HG03175 (cell line): ENCODE results near the gene SEPTIN1.
A peak's percentile ranks its signal among the peaks of the same experiment; 100 is the strongest.

Source experiments
- ATAC-seq: cut with Tn5 transposase; IDR thresholded peaks from one replicate; pipeline ENCODE4 v1.9.1; 2021; ENCODE audit warnings: mild to moderate bottlenecking, moderate library complexity; ENCODE audit not compliant: unreplicated experiment

Gene SEPTIN1

DNA sequence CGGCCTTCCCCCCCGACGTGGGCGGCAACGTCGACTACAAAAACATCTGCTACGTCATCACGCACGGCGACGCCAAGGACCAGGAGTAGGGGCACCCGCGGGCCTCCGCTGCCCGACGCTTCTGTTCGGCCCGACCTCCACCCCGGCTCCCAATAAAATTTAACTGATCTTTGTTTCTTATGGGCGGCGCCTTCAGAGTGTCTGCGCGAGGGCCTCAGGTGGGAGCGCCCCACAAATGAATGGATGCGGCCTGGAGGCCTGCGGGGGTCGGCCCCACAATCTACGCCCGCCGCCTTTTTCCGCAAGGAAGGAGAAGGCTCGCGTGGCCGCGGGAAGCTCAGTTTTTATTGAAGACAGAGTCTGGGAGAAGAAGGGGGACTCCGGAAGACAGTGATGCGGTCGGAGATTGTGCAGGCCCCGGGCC is 4.5 kb downstream of the SEPTIN1 start:
- ATAC-seq, result peak; percentile 28

DNA sequence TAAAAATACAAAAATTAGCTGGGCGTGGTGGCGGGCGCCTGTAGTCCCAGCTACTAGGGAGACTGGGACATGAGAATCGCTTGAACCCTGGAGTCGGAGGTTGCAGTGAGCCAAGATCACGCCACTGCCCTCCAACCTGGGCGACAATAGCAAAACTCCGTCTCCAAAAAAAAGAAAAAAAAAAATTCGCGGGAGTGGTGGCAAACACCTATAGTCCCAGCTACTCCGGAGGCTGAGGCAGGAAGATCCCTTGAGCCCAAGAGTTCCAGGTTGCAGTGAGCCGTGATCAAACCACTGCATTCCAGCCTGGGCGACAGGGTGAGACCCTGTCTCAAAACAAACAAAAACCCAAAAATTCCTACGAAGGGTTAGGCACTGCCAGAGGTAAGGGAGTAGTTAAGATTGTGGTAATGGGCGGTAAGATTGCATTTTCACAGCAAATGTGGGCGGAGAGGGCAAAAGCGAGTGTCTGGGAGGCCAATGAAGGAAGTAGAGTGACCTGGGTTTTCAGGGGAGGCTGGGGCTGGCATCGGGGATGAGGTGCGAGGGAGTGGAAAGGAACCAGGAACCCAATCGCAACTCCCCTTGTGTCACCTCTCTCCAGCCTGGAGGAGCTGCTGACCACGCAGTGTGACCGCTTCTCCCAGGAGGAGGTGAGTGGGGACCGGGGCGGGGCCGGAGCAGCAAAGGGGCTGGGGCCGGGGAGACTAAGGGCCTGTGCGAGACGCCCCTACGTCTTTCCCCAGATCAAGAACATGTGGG is 5.1 kb downstream of the SEPTIN1 start:
- ATAC-seq, result no peak

DNA sequence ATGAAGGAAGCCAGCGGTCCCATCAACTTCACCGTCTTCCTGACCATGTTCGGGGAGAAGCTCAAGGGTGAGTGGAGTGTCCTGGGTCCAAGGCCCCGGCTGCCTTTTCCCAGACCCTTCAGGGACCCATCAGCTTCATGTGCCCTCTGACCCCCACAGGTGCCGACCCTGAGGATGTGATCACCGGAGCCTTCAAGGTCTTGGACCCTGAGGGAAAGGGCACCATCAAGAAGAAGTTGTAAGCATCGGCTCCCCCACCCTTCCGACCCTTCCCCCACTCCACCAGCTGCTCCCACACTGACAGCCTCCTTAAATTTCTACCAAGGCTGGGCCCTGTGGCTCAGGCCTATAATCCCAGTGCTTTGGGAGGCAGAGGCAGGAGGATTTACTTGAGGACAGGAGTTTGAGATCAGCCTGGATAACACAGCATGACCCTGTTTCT is 5.9 kb downstream of the SEPTIN1 start:
- no peak for ATAC-seq

DNA sequence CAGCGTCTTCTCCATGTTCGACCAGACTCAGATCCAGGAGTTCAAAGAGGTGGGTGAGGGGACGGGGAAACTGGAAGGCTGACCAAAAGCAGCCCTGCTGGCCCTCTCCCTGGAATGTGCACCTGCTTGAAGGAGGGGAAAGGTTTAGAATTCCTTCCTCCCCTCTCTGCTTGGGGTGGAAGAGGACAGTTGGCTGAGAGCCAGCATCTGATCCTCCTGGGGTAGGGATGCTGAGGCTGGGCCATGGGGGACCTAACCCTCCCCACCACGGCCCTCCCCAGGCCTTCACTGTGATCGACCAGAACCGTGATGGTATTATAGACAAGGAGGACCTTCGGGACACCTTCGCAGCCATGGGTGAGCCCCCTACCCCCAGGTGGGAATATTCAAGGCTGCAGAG is 6.5 kb downstream of the SEPTIN1 start:
- no peak for ATAC-seq

DNA sequence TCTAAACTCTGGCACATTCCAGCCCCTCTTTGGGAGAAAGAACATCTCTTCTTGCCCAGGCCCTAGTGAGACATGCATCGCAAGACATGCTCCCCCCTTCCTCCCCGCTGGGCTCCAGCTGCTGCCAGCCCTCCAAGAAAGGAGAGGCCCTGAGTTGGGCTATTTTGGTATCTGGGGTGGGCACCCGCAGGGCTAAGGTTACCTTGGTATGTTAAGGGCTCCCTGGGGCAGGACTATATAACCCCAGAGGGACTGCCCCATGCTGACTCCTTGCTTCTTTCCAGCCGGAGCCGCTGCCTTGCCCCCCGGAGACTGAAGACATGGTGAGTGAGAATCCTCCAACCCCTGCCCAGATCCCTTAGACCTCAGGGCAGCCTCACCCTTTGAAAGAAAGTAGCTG is 7.8 kb downstream of the SEPTIN1 start, which contains the start of gene MYL11:
TSS of gene MYL11 (plus strand) at position 265 of the 400 bp plus-strand sequence. CDS start at position 321, 56 bp downstream.
- no peak for ATAC-seq

DNA sequence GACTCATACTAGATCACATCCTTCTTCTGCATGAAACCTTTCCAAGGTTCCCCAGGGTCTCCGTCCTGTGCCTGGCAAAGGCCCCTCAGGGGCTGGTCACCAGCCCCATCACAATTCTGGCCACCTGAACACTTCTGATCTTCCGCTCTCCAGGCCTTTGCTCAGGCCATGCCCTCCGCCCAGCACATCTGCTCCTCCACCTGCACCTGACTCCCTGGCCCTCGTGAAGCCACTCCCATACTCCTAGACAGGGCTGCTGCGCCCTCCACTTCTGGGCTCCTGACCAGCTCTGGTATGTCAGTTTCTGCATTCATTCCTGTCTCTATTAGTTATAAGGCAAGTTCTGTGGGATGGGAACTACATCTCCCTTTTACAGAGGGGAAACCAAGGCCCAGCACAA is 9.6 kb downstream of the SEPTIN1 start:
- no peak for ATAC-seq

DNA sequence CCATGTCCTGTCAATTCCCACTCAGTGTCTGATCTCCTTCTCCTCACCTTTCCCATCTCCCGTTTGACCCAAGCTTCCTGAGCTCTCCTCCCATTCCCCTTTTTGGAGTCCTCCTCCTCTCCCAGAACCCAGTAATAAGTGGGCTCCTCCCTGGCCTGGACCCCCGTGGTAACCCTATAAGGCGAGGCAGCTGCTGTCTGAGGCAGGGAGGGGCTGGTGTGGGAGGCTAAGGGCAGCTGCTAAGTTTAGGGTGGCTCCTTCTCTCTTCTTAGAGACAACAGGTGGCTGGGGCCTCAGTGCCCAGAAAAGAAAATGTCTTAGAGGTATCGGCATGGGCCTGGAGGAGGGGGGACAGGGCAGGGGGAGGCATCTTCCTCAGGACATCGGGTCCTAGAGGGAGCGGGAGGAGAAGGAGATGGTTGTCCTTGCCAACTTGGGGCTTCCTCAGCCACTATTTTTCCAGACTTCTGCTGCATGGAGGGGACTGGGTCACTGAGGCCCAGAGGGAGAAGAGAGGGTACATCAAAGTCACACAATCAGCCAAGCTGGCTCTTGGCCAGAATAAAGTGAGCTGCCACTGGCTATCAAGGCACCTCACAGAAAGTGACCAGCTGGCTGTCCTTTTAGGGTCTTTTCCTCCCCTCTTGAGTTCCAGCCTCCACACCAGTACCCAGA is 10.2 kb downstream of the SEPTIN1 start:
- ATAC-seq, result no peak

DNA sequence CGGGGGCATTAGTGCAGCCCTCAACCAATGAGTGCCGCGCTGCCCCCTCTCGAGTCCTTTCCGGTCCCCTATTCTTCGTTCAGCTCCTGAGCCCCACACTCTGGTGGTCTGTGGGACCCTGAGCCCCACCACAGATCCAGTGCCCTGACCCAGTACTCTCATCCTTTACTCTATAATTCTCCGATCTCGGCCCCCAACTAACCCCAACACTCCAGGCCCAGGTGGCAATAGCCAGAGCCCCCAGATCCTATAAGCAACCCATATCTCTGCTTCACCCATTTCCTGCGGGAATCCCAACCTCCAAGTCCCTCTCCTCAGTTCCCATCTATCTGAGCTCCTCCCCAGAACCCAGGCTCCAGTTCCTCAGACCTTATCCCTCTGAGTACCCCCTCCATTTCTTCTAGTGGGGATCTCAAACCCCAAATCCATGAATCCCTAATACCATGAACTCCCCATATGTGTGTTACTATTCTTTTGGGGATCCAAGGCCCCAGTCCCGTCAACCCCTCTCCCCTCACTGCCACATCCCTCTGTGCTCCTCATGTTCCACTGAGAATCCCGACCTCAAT is 11.0 kb downstream of the SEPTIN1 start:
- ATAC-seq, result no peak

DNA sequence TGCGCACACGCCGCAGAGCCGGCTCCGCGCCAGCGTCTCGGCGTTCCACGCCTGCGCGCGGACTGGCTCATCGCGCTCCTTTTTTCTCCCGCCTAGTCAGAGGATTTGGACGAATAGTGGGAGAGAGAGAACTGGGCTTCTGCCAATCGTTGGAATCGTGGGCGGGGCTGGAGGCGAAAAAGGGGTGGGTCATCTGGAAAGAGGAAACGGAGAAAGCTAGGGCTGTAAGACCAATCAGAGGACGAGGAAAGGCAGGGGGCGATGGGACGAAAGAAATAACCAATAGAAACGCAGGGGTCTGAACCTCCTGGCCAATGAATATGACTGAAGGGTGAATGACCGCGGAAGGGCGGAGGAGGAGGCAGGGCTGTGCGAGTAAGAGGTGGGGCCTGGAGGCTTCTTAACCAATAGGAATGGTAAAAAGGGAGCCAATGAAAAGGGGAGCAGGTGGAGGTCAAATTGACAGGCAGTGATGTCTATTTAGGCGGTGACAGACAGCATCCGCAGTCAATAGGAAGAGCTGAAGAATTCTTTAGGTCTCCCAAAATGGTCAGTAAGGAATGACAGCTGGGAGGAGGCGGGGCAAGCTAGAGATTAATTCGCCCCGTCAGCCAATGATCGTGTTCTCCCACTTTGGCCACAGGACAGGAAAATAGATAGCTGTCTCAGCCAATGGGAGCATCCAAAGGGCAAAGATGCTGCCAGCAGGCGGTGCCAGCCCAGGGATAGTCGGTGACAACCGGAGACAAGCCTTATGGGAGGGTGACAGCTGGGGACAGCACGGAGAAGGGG is 11.7 kb downstream of the SEPTIN1 start, which contains the start of gene TBC1D10B:
TSS of gene TBC1D10B (minus strand) at position 39 of the 792 bp plus-strand sequence. CDS start 311 bp downstream, outside the sequence.
- peak; percentile 80 for ATAC-seq

DNA sequence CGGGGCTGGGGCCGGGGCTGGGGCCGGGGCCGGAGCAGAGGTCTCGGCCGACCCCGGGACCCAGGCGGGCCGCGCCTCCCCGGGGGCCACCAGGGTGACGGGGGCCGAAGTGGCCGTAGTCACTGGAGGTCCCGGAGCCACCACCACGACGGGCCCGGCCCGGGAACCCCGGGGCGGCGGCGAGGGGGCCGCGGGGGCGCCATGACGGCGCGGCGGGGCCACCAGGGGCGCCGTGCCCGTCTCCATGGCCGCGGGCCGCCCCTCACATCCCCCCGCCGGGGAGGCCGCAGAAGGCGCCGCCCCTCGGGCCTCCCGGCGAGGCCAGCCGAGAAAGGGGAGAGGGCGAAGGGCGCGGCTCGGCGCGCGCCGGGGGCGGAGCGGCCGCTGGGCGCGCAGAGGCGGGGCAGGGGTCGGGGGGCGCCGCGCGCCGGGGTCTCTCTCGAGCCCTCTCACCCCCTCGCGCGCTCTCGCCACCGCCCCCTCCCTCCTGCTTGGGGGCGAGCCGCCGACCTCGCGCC is 12.4 kb downstream of the SEPTIN1 start:
- peak; percentile 10 for ATAC-seq

DNA sequence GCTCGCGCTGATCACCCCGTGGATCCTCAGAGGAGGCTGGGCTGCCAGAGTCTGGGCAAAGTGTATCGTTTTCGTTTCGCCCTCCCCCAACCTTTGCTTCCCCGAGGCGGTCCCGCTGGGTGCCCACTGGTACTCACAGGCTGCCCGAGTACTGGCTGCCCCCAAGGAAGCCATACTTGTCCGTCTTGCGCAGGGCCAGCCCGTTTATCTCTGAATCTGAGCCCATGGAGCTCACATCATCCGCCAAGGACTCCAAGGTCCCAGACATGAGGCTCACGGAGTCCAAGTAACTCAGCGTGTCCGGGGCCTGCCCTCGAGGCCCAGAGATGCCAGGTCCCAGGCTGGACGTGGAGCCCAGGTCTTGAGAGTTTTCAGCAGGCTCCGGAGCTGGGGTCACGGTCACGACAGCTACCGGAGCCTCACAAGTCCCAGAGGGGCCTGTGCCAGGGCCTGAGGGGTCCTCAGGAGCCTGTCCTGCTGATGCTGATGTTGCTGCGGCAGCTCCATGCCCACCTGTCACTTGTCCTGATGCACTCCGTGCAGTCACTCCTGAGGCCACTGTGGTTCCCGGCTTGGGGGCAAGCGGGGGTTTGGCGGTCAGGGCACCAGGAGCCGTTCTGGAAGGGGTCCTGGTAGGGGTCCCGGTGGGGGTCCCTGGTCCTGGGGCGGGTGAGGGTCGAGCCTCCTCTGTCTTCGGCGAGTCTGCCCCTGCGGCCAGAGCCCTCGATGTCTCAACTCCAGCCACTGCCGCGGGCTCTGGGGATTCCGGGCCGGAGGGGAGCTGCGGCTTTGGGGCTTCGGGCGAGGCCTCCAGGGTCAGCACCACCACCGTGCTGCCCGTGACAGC is 13.0 kb downstream of the SEPTIN1 start:
- no peak for ATAC-seq

DNA sequence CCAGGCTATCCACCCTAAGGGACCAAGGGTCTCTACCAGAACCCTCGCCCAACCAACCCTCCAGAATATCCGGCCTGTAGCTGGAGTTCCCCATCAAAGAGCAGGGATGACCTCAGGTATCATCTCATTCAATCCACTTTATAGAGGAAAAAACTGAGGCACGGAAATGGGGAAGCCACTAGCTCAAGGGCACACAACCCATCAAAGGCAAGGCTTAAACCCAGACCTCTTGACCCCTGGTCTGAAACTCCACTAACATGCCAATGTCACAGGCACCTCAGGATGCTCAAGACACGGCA is 13.6 kb downstream of the SEPTIN1 start:
- no peak for ATAC-seq

DNA sequence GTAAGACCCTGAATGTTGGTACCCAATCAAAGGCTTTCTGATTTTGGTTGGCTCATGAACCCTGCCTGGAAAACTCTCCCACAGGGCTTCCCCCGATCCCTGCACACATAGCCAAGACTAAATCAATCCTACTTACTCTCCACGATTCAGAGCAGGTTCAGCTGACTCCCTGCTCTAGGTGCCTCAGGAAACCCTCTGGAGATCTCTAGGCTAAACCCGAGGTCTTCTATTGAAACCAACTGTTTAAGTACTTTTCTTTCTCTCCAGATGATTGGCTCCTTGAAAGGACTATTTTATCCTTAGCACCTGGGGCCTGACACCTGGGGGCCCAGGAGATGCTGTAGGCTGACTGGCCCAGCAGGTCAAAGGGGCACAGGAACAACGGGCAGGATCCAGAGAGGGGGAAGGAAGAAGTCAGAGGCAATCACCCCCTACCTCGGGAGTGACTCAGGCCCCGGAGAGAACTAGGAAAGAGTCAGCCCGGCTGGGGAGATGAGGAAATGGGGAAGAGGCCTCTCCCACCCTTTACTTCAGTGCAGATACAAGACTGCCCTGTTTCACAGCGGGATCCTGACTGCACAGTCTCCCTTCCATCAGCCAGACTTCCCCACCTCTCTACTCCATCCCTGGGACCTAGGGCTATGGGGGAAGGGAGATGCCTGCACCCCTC is 14.1 kb downstream of the SEPTIN1 start:
- no peak for ATAC-seq

DNA sequence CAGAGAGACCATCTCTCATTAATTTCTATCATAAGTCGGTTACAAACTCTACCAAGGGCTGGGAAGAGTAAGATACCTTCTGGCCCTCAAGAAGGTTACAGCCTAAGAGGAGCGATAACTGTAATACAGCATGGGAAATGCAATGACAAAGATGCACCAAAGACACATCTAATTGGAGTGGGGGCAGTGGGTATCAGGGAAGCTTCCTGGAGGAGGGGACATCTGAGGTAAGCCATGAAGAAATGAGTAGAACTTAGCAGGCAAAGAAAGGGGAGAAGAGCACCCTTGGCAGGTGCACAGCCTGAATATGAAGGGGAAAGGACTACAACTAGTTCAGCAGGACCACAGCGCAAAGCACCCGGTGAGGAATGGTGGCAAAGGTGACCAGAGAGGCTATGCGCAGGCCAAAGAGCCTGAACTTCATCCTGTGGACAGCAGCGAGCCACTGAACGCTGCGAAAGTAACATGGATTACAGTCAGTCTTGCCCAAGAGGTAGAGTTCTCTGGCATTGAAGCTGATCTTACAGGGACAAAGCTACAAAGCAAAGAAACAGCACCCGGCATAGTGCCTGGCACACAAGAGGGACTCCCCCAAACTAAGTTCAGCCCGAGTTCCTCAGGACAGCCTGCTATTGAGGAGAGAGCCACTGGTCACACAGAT is 14.9 kb downstream of the SEPTIN1 start:
- ATAC-seq, result no peak

DNA sequence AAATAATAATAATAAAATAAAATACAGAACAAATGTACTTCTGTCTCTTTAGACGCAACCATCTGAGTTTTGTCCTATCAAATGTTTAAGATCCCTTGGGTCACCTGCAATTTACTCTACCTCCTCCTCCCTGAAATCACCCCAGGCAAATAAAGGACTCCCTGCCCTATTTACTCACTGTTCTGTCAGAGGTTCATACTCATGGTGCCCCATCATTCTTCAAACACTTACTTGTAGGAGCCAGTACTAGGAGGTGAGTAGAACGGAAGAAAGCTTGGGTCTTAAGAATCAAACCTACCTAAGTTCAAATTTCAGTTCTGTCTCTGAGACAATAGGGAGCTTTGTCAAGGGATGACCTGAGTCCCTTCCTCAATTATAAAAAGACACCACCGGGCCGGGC is 15.8 kb downstream of the SEPTIN1 start:
- ATAC-seq, result no peak

DNA sequence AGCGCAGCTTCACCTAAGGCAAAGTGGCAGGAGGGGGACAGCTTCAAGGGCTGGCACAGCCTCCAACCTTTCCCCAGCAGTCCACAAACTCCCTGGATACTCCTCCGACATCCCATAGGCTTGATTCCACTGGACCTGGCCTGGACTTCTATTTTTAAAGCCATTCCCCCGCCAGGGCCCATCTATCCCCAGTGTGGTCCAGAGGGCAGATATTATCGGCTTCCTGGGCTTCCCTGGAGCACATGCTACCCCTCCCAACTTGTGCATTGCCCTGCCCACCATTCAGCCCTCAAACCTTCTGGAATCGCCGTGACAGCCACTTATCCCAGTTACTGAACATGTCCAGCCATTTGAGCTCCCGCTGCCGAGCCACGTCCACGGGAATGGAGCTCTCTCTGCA is 17.2 kb downstream of the SEPTIN1 start:
- ATAC-seq, result no peak

DNA sequence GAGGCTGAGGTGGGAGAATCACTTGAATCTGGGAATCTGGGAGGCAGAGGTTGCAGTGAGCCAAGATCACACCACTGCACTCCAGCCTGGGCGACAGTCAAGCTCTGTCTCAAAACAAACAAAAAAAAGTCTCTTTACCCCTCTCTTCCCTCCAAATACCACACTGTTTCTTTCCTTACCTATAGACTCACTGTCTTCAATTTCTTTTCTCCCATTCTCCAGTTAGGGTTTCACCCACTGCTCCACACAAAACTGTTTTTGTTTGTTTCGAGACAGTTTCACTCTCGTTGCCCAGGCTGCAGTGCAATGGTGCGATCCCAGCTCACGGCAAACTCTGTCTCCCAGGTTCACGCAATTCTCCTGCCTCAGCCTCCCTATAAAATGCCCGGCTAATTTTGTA is 21.2 kb downstream of the SEPTIN1 start:
- ATAC-seq, result no peak

DNA sequence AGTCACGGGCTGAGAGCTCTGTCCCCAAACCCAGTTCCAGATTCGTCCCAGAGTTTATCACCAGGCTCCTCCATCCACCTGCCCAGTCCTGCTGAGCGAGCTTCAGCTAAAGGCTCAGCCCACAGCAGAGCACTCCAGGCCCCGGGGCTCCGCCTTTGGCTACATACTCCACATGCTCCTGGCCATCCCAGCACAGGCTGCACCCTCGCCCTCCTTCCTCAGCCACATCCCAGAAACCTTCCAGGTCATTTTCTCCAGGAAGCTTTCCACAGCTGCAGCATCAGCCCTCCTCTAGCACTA is 22.5 kb downstream of the SEPTIN1 start:
- ATAC-seq, result no peak
